HepG2 (cell line): ENCODE measurements around the gene SORL1-AS1.
A peak's percentile ranks its signal among the peaks of the same experiment; 100 is the strongest.

Experiments
- AHR ChIP-seq: IDR thresholded peaks from 2 replicates; pipeline ENCODE4 v1.6.1; 2018; ENCODE audit warnings: missing genetic modification reagents, missing compliant biosample characterization
- DNMT3B ChIP-seq: conservative IDR thresholded peaks from 2 replicates; pipeline ENCODE4 v1.6.1; 2016; ENCODE audit warnings: missing biosample characterization, control low read depth
- FOSL1 ChIP-seq: sonication (generic); formaldehyde crosslinking; IDR thresholded peaks from 2 replicates; pipeline ENCODE4 v1.9.0; 2021; ENCODE audit warnings: missing genetic modification reagents, borderline replicate concordance
- FOSL2 ChIP-seq: sonication (generic); formaldehyde crosslinking; IDR thresholded peaks from 2 replicates; pipeline ENCODE4 v1.4.0; 2020; ENCODE audit warnings: missing genetic modification reagents
- GRHL1 ChIP-seq: sonication (generic); formaldehyde crosslinking; conservative IDR thresholded peaks from 2 replicates; pipeline ENCODE4 v1.8.0; 2022; ENCODE audit warnings: missing genetic modification reagents
- PRMT3 ChIP-seq: sonication (generic); formaldehyde crosslinking; IDR thresholded peaks from 2 replicates; pipeline ENCODE4 v1.8.1; 2022; ENCODE audit warnings: low read depth, mild to moderate bottlenecking, moderate library complexity, missing genetic modification reagents, borderline replicate concordance
- SOX13 ChIP-seq, 3 experiments: fragments of 450-650 bp in 1 of 3; sonication (generic) in 1 of 3; formaldehyde crosslinking in 1 of 3; IDR thresholded peaks in 2 of 3; conservative IDR thresholded peaks in 1 of 3; 2 replicates each; pipeline versions ENCODE4 v1.5.0 to v1.6.1; 2016 to 2020; ENCODE audit warnings: antibody characterized with exemption in 1 of 3, mild to moderate bottlenecking in 1 of 3, missing compliant biosample characterization in 1 of 3, missing genetic modification reagents in 1 of 3, moderate library complexity in 1 of 3
- SP5 ChIP-seq: IDR thresholded peaks from 2 replicates; pipeline ENCODE4 v1.6.1; 2016; ENCODE audit warnings: low read depth, borderline replicate concordance
- SRY ChIP-seq: sonication (generic); formaldehyde crosslinking; IDR thresholded peaks from 2 replicates; pipeline ENCODE4 v1.8.0; 2022; ENCODE audit warnings: mild to moderate bottlenecking, missing genetic modification reagents
- XBP1 ChIP-seq: sonication (generic); formaldehyde crosslinking; IDR thresholded peaks from 2 replicates; pipeline ENCODE4 v1.5.0; 2020; ENCODE audit warnings: missing genetic modification reagents
- ZFP41 ChIP-seq: sonication (generic); formaldehyde crosslinking; IDR thresholded peaks from 2 replicates; pipeline ENCODE4 v1.4.0; 2020; ENCODE audit warnings: mild to moderate bottlenecking, missing genetic modification reagents, borderline replicate concordance
- ZMYM3 ChIP-seq: sonication (generic); formaldehyde crosslinking; IDR thresholded peaks from 2 replicates; pipeline ENCODE4 v1.5.1; 2020; ENCODE audit warnings: mild to moderate bottlenecking, missing genetic modification reagents
- ZNF225 ChIP-seq: sonication (generic); formaldehyde crosslinking; IDR thresholded peaks from 2 replicates; pipeline ENCODE4 v1.4.0; 2020; ENCODE audit warnings: mild to moderate bottlenecking, missing genetic modification reagents
- ZNF556 ChIP-seq: sonication (generic); formaldehyde crosslinking; IDR thresholded peaks from 2 replicates; pipeline ENCODE4 v1.4.0; 2020; ENCODE audit warnings: mild to moderate bottlenecking, missing genetic modification reagents, borderline replicate concordance
- ZNF678 ChIP-seq: sonication (generic); formaldehyde crosslinking; IDR thresholded peaks from 2 replicates; pipeline ENCODE4 v1.4.0; 2020; ENCODE audit warnings: mild to moderate bottlenecking, missing genetic modification reagents
- ZNF7 ChIP-seq: IDR thresholded peaks from 2 replicates; pipeline ENCODE4 v1.6.1; 2016; ENCODE audit warnings: missing biosample characterization, missing genetic modification reagents
- ZNF766 ChIP-seq: sonication (generic); formaldehyde crosslinking; IDR thresholded peaks from 2 replicates; pipeline ENCODE4 v1.5.0; 2020; ENCODE audit warnings: missing genetic modification reagents, borderline replicate concordance
- ZNF792 ChIP-seq: IDR thresholded peaks from 2 replicates; pipeline ENCODE4 v1.6.1; 2016
- TF ChIP-seq, protein P1 (sequence below): sonication (generic); formaldehyde crosslinking; IDR thresholded peaks from 2 replicates; pipeline ENCODE4 v1.8.1; 2022; ENCODE audit warnings: mild to moderate bottlenecking, missing genetic modification reagents
- TF ChIP-seq, protein P2 (sequence below): sonication (generic); formaldehyde crosslinking; IDR thresholded peaks from 2 replicates; pipeline ENCODE4 v1.4.0; 2020; ENCODE audit warnings: mild to moderate bottlenecking, missing genetic modification reagents
- TF ChIP-seq, protein P3 (sequence below): sonication (generic); formaldehyde crosslinking; IDR thresholded peaks from 2 replicates; pipeline ENCODE4 v1.9.0; 2021; ENCODE audit warnings: missing genetic modification reagents, borderline replicate concordance

Gene SORL1-AS1

DNA sequence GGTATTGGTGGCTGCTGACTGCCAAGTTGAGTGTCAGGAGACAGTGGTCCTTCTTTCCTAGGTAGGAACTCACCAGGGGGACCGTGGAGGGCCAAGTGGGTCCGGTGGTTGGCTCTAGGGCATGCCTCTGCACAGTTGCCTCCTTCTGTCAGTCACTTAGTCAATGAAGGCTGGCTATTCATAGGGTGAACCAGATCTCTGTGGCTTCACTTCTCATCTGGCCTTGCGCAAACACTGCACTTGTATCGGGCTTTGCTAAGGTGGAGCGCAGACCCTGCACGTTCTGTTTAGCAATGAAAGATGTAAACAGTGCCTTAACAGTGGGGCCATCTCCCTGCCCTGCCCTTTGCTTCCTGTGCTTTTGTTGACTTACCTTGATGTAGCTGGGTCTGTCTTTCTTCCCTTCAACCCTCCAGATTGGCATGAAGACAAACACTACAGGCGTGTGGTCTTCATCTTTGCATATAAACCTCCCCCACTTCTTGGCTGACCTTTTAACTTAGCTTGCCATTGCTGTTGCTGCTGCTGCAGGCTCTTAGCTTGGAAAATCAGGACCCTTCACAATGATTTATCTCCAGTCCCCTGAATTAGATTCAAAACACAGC, 6.7 kb upstream of the SORL1-AS1 start (continued):
- TF ChIP-seq, protein P1, sequence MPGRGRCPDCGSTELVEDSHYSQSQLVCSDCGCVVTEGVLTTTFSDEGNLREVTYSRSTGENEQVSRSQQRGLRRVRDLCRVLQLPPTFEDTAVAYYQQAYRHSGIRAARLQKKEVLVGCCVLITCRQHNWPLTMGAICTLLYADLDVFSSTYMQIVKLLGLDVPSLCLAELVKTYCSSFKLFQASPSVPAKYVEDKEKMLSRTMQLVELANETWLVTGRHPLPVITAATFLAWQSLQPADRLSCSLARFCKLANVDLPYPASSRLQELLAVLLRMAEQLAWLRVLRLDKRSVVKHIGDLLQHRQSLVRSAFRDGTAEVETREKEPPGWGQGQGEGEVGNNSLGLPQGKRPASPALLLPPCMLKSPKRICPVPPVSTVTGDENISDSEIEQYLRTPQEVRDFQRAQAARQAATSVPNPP (CRISPR knock-in tag) = 0 out of 2 replicates have a peak, but pooled peaks have one; percentile 50
- TF ChIP-seq ZNF225 (CRISPR knock-in tag) (no peak; the same call in 1 of the 2 replicates), FOSL1 (CRISPR knock-in tag) (no peak), GRHL1 (CRISPR knock-in tag) (no peak), PRMT3 (CRISPR knock-in tag) (peak; percentile 64; the same call in 1 of the 2 replicates), ZMYM3 (peak; percentile 90), SRY (0 out of 2 replicates have a peak, but pooled peaks have one; percentile 78), ZNF556 (peak; percentile 89), AHR (peak; percentile 96), ZNF792 (CRISPR knock-in tag) (peak; percentile 95), DNMT3B (no peak), ZNF766 (CRISPR knock-in tag) (peak; percentile 91; the same call in 1 of the 2 replicates), FOSL2 (peak; percentile 93), ZFP41 (0 out of 2 replicates have a peak, but pooled peaks have one; percentile 40), ZNF7 (CRISPR knock-in tag) (peak; percentile 35; the same call in 1 of the 2 replicates), XBP1 (CRISPR knock-in tag) (no peak), SP5 (CRISPR knock-in tag) (peak; percentile 95), ZNF678 (no peak), SOX13 (IDR thresholded peaks at IDR 0.05) (peak; percentile 95), SOX13 (CRISPR knock-in tag; conservative IDR thresholded peaks at IDR 0.05 in 1 of 2, IDR thresholded peaks at IDR 0.05 in 1 of 2) (peak in 1 of 2 experiments; percentile 98; a peak in 2 of 4 replicates)
- TF ChIP-seq, protein P2, sequence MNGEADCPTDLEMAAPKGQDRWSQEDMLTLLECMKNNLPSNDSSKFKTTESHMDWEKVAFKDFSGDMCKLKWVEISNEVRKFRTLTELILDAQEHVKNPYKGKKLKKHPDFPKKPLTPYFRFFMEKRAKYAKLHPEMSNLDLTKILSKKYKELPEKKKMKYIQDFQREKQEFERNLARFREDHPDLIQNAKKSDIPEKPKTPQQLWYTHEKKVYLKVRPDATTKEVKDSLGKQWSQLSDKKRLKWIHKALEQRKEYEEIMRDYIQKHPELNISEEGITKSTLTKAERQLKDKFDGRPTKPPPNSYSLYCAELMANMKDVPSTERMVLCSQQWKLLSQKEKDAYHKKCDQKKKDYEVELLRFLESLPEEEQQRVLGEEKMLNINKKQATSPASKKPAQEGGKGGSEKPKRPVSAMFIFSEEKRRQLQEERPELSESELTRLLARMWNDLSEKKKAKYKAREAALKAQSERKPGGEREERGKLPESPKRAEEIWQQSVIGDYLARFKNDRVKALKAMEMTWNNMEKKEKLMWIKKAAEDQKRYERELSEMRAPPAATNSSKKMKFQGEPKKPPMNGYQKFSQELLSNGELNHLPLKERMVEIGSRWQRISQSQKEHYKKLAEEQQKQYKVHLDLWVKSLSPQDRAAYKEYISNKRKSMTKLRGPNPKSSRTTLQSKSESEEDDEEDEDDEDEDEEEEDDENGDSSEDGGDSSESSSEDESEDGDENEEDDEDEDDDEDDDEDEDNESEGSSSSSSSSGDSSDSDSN (CRISPR knock-in tag) = peak; percentile 84
- TF ChIP-seq, protein P3, sequence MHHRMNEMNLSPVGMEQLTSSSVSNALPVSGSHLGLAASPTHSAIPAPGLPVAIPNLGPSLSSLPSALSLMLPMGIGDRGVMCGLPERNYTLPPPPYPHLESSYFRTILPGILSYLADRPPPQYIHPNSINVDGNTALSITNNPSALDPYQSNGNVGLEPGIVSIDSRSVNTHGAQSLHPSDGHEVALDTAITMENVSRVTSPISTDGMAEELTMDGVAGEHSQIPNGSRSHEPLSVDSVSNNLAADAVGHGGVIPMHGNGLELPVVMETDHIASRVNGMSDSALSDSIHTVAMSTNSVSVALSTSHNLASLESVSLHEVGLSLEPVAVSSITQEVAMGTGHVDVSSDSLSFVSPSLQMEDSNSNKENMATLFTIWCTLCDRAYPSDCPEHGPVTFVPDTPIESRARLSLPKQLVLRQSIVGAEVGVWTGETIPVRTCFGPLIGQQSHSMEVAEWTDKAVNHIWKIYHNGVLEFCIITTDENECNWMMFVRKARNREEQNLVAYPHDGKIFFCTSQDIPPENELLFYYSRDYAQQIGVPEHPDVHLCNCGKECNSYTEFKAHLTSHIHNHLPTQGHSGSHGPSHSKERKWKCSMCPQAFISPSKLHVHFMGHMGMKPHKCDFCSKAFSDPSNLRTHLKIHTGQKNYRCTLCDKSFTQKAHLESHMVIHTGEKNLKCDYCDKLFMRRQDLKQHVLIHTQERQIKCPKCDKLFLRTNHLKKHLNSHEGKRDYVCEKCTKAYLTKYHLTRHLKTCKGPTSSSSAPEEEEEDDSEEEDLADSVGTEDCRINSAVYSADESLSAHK (CRISPR knock-in tag) = no peak
